OCI-LY3 (cell line): ENCODE measurements around the gene NEUROD6.

ENCODE experiments used
- EZH2phosphoT487 ChIP-seq: fragments of 200-600 bp; shearing (Covaris generic); IDR thresholded peaks from 2 replicates; pipeline ENCODE4 v1.6.1; 2018; ENCODE audit warnings: antibody characterized with exemption, mixed run types, low read depth
- TF ChIP-seq, protein P1 (sequence below): fragments of 200-600, 300-600 bp; sonication (generic); IDR thresholded peaks from 2 replicates; pipeline ENCODE4 v1.5.1; 2014; ENCODE audit warnings: antibody characterized with exemption, low read length, low read depth

DNA sequence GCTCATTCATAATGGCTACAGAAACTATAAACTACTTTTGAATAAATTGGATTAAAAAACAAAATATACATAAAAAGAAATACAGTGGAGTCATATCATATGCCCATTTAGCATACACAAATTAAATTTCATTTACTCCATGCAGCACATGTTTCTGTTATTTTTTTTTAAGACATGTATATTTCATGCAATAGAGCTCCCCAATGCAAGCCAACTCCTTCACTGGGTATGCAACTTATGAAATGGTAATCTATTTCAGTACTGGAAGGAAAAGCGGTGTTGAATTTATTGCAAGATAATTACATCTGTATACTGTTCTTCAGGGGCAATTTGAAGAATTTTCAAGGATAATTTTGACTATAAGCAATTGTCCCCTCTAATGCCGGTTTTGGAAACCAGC lies 49.9 kb downstream of the NEUROD6 start:
- TF ChIP-seq, protein P1, sequence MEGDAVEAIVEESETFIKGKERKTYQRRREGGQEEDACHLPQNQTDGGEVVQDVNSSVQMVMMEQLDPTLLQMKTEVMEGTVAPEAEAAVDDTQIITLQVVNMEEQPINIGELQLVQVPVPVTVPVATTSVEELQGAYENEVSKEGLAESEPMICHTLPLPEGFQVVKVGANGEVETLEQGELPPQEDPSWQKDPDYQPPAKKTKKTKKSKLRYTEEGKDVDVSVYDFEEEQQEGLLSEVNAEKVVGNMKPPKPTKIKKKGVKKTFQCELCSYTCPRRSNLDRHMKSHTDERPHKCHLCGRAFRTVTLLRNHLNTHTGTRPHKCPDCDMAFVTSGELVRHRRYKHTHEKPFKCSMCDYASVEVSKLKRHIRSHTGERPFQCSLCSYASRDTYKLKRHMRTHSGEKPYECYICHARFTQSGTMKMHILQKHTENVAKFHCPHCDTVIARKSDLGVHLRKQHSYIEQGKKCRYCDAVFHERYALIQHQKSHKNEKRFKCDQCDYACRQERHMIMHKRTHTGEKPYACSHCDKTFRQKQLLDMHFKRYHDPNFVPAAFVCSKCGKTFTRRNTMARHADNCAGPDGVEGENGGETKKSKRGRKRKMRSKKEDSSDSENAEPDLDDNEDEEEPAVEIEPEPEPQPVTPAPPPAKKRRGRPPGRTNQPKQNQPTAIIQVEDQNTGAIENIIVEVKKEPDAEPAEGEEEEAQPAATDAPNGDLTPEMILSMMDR: no peak
- no peak for TF ChIP-seq EZH2phosphoT487
